GM19468 (cell line): ENCODE results near the gene THRAP3.

Source experiments
- ATAC-seq: cut with Tn5 transposase; IDR thresholded peaks from one replicate; pipeline ENCODE4 v1.9.1; 2021; ENCODE audit warnings: mild to moderate bottlenecking, moderate library complexity, moderate number of reproducible peaks; ENCODE audit not compliant: unreplicated experiment; ENCODE audit errors: extremely low read depth

THRAP3 gene

GRCh38 chr1:36321119-36321951 is 97.1 kb downstream of the THRAP3 start:
- ATAC-seq, result no peak

- no peak for ATAC-seq
Observed at GRCh38 chr1:36322041-36322785, 98.0 kb downstream of the THRAP3 start.

GRCh38 chr1:36322786-36323635 is 98.8 kb downstream of the THRAP3 start:
- ATAC-seq, result no peak

- no peak for ATAC-seq
Observed at GRCh38 chr1:36323636-36324352, 99.6 kb downstream of the THRAP3 start, which contains the start of gene EVA1B. TSS of gene EVA1B (minus strand) at chr1:36323645. CDS start at chr1:36323037, 608 bp downstream.

GRCh38 chr1:36324353-36324703 is 100.1 kb downstream of the THRAP3 start:
- ATAC-seq, result no peak

GRCh38 chr1:36326499-36326898 is 102.3 kb downstream of the THRAP3 start:
- no peak for ATAC-seq

GRCh38 chr1:36327421-36328087 is 103.3 kb downstream of the THRAP3 start:
- ATAC-seq, result no peak

GRCh38 chr1:36328088-36328480 is 103.8 kb downstream of the THRAP3 start:
- no peak for ATAC-seq

GRCh38 chr1:36328713-36329112 is 104.5 kb downstream of the THRAP3 start:
- no peak for ATAC-seq

- ATAC-seq, result no peak
Observed at GRCh38 chr1:36329817-36330216, 105.6 kb downstream of the THRAP3 start.

GRCh38 chr1:36330940-36331339 is 106.7 kb downstream of the THRAP3 start:
- no peak for ATAC-seq

- no peak for ATAC-seq
Observed at GRCh38 chr1:36337830-36338229, 113.6 kb downstream of the THRAP3 start.

GRCh38 chr1:36339215-36339614 is 115.0 kb downstream of the THRAP3 start:
- ATAC-seq, result no peak

- no peak for ATAC-seq
Observed at GRCh38 chr1:36339615-36340014, 115.4 kb downstream of the THRAP3 start.

GRCh38 chr1:36341626-36342320 is 117.5 kb downstream of the THRAP3 start:
- no peak for ATAC-seq

- no peak for ATAC-seq
Observed at GRCh38 chr1:36342426-36343185, 118.4 kb downstream of the THRAP3 start.

GRCh38 chr1:36343651-36344394 is 119.6 kb downstream of the THRAP3 start:
- ATAC-seq, result no peak

- ATAC-seq, result no peak
Observed at GRCh38 chr1:36344395-36344680, 120.1 kb downstream of the THRAP3 start.
